GM06990 (cell line): ENCODE measurements around the gene CASP4.

Experiments
- DNase-seq: peaks from one replicate; pipeline ENCODE4 v3.0.0-alpha.2; 2011; ENCODE audit not compliant: insufficient read length; ENCODE audit errors: extremely low read depth
- H3K27me3 ChIP-seq: replicated peaks from 2 replicates; pipeline ENCODE4 v1.6.0; 2011; ENCODE audit warnings: low read length; ENCODE audit not compliant: control insufficient read depth, insufficient read depth
- H3K36me3 ChIP-seq: 2 replicates; pipeline ENCODE4 v1.5.1; 2011; ENCODE audit warnings: low read length; ENCODE audit not compliant: control insufficient read depth, insufficient read depth
- H3K4me3 ChIP-seq: replicated peaks from 2 replicates; pipeline ENCODE4 v1.5.1; 2011; ENCODE audit warnings: low read depth, mild to moderate bottlenecking, control low read depth, low read length
- CTCF ChIP-seq: IDR thresholded peaks from 2 replicates; pipeline ENCODE4 v1.5.1; 2011; ENCODE audit warnings: low read length, control low read depth, mild to moderate bottlenecking, inconsistent platforms; ENCODE audit not compliant: insufficient read depth, poor library complexity, severe bottlenecking

Gene CASP4

DNA sequence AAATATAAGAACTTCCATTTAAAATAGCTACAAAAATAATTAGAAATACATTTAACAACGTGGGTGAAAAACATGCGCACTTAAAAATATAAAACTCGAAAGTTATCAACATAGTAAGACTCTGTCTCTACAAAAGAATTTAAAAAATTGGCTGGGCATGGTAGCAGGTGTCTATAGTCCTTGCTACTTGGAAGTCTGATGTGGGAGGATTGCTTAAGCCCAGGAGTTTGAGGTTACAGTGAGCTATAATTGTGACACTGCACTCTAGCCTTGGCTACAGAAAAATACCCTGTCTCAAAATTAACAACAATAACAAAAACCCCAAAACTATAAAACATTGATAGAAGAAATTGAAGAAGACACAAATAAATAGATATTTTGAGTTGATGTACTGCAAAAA lies 56.3 kb downstream of the CASP4 start:
- no peak for DNase-seq
- Histone ChIP-seq H3K27me3 (no peaks in the 10 kb centered on the region), H3K4me3 (no peak overlapping the region), H3K36me3 (no peaks in the 10 kb centered on the region)
- no peak for TF ChIP-seq CTCF

- Histone ChIP-seq H3K27me3 (no peaks in the 10 kb centered on the region), H3K4me3 (no peak overlapping the region), H3K36me3 (no peaks in the 10 kb centered on the region)
- no peak for DNase-seq
- no peak for TF ChIP-seq CTCF
Observed at GRCh38 chr11:104908186-104908531, 60.2 kb downstream of the CASP4 start.

DNA sequence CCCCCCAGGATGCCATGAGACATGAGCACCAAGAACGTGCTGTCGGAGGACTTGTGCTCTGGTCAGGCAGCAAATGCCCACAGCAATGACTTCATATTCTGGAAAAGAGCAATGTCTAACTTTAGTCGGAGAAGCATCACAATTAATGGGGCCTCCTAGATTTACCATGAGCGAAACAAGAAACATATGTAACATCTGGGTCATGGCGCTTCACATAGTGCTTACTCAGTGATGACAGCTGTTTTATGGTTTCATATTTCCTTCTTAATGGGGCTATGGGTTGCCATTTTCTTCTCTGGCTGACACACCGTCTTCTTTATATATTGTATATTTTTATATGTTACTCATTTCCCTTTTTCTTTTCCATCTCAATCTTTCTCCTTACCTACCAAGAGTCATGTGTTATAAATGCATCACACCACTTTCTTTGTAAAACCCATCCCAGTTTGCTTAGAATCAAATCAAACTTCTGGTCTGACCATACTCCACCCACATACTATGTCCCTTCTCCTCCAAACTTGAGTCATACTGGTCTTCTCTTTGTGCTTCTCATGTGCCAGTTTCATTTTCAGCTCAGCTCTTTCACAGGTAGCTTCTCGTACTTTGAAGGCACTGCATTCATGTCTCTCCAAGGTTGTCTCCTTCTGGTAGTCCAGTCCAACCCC lies 60.7 kb downstream of the CASP4 start:
- no peaks in the 10 kb centered on the region for H3K27me3 ChIP-seq
- H3K36me3 ChIP-seq, result no peaks in the 10 kb centered on the region
- no peak for DNase-seq
- no peak for TF ChIP-seq CTCF
- H3K4me3 ChIP-seq, result no peak overlapping the region

DNA sequence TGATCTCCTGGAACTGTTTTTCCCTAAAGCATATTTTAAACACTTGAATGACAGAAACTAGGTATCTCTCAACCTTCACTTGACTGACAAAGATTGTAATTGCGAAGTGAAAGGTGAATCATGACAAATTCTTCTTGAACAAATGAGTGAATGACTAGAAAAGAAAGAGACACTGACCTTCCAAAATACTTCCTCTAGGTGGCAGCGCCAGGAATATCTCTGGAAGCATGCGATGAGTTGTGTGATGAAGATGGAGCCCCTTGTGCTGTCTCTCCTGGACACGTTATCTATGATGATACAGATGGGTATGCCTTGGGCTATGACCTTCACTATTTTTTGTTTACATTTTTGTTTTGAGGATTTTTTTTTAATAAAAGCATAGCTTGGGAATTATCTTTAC lies 63.1 kb downstream of the CASP4 start:
- Histone ChIP-seq H3K4me3 (no peak overlapping the region), H3K36me3 (no peaks in the 10 kb centered on the region), H3K27me3 (no peaks in the 10 kb centered on the region)
- no peak for TF ChIP-seq CTCF
- DNase-seq, result no peak

GRCh38 chr11:104899226-104899625 lies 69.1 kb downstream of the CASP4 start:
- no peak for DNase-seq
- Histone ChIP-seq H3K4me3 (no peak overlapping the region), H3K36me3 (no peaks in the 10 kb centered on the region), H3K27me3 (no peaks in the 10 kb centered on the region)
- TF ChIP-seq CTCF, result no peak

DNA sequence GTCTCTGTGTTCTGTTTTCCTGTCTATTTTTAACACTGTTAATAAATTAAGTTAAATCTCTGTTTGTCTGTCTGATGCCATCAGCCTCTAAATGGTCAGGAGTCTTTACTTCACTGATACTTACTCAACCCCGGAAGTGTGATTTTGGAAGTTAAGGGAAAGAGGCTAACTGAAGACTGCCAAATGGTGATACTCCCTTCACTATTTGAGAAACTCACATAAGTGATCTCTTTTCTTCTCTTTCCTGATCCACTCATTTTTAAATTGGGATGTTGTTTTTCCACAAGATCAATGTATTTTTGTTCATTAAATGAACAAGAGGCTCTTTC lies 69.7 kb downstream of the CASP4 start:
- no peak for TF ChIP-seq CTCF
- no peak for DNase-seq
- Histone ChIP-seq H3K36me3 (no peaks in the 10 kb centered on the region), H3K4me3 (no peak overlapping the region), H3K27me3 (no peaks in the 10 kb centered on the region)
